Midbrain (tissue), 1 donor: Measurements from ENCODE around the gene RAPH1.

Source experiments
- DNase-seq: peaks from one replicate; lab custom pipeline; 2025; lab: John Stamatoyannopoulos, UW

The RAPH1 gene

GRCh38 chr2:203484266-203485112 is 50.6 kb downstream of the RAPH1 start:
- peak; percentile 32 for DNase-seq

DNA sequence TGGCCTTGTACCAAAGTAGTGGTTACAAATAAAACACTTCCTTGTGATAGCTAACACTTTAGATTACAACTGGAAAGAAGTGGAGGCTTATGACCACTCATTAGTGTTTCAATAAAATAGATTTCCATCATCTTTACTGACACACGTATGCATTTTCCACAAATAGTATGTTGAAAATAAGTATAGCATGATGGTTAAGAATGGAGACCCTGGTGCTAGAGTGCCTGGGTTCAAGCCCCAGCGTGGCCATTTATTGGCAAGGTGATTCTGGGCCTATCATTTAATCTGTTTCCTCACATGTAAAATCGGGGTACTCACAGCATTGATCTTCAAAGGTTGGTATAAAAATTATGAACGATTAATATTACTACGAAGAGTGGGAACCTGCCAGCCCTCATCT is 54.5 kb downstream of the RAPH1 start:
- no peak for DNase-seq

DNA sequence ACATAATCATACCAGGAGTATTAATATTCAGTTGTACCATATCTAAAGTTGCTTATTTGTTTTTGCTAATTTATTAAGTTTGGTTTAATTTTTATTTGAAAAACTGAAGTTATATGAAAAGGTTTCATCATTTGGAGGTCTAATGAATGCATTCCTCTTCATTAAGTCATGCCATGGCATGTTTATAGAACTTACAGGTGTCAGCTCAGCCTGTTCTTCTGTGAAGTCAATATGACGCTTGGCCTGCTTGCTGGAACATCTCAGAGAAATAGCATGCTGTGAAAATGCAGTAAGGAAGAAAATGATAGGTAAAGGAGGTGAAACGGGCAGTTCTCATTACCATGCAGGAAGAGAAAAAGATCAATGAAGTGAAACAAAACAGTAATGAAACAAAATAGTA is 58.2 kb downstream of the RAPH1 start:
- DNase-seq: no peak

DNA sequence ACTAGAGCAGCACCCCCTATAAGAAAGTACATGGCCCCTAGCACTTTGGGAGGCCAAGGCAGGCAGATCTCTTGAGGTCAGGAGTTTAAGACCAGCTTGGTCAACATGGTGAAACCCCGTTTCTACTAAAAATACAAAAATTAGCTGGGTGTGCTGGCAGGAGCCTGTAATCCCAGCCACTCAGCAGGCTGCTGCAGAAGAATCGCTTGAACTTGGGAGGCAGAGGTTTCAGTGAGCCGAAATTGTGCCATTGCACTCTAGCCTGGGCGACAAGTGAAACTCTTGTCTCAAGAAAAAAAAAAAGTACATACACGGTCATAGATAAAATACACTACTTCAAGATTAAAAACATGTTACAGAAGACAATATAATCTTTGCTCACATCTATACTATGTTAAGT is 63.8 kb downstream of the RAPH1 start:
- no peak for DNase-seq

DNA sequence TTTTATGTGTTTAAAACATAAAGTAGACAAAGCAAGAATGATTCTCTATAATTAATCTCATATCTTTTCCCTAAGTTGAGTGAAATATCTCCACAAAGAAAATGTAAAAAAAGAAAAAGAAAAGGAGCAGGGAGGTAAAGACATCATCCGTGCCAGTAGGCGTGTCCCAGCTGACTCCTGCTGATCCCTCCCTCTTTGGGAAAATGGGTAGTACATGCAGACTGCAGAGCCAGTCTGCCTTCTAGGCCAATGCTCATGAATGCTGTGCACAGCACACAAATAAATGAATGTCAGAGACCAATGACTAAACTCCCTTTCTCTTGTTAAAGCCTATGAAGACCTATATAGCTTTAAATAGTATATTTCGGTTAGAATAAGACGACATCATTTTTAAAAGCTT is 64.7 kb downstream of the RAPH1 start:
- no peak for DNase-seq

DNA sequence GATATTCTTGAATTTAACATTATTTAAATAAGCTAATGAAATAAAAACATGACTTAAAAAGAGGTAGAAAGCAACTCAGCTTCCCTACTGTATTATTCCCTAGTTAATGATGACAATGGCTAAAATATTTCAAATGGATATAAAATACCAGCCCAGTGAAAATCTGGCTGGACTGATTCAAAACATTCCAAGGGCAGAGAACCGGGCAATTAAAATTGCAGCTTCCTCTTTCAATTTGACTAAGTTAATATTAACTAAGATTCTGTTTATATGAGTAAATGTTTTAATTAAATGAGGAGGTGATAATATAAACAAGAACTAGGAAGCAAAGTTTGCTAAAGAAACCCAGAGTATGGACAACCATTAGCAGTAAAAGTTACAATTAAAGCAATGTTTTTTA is 65.6 kb downstream of the RAPH1 start:
- no peak for DNase-seq

GRCh38 chr2:203463266-203463678 is 71.8 kb downstream of the RAPH1 start:
- DNase-seq: no peak

- DNase-seq: no peak
These were observed 72.8 kb downstream of the RAPH1 start for GRCh38 chr2:203462308-203462707.

DNA sequence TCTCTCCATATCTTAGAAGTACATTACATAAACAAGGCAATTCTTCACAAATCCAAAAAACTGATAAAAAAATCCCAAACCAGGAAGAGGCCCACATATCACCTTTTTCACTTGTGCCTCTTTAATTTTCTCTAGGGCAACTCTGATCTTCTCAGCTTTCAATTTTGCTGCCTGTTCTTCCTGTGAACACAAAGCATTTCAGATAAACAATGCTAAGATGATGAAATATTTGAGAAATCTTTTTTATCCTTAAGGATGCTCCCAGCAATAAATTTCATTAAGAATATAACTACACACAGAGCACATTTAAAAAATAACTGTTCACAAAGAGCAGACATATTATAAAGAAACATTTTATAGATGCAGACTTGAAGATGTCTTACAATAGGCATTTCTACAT is 73.4 kb downstream of the RAPH1 start:
- DNase-seq: no peak

DNA sequence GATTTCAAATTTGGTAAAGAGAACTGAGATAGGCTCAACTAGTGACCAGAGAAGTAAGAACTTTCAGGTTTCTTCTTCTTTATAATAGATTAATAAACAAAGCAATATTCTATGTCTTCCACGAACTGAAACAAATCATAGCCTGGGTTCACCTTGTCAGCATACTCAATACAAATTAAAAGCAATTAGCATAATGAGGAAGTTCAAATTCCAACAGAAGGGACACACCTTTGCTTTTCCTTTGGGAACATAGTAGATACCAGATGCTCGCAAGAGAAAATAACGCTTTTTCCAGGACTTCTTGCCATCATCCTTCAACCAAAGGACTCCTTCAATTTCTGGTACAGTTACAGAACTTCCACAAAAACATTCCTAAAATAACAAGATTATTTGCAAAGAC is 79.9 kb downstream of the RAPH1 start:
- no peak for DNase-seq

DNA sequence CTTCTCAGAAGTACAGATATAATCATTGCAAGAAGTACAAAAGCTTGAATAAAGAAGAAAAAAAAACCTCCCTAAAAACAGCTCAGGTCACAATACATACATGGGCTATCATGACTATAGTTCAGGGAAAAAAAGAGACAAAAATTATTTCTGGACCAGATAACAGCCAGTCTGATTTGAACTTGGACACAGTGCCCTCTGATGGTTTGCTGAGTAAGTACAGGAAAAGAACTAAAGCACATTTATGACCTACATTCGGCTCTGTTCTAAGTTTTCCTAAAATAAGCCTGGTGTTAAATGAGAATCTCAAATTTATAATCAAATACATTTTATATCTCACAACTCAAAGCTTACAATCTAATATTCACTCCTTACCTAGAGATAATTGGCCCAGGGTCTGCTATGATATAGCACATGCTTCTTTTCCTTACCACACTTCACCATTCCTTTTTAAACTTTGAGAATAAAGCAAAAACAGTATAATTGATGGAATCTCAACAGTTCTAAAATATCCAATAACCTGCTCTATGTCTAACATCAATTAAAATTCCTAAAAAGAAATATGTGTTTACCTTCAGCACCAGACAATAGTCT is 81.1 kb downstream of the RAPH1 start:
- DNase-seq: peak; percentile 67

GRCh38 chr2:203451689-203452088 is 83.4 kb downstream of the RAPH1 start:
- no peak for DNase-seq

DNA sequence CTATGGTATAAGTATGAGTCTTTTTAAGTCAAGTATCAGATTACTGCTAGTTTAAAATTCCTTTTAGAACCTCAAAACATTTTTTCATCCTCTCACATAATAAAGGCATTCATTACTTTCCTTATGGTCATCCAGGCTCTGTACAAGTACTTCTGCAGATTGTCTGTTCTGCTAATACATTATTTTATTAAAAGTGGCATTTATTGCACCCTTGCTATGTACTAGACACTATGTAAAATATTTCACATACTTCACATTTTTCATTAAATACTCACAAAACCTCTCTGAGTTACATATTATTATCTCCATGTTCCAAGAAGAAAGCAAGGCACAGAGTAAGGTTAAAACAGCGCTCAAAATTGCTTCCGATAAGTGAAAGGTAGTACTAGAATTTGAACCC is 84.1 kb downstream of the RAPH1 start:
- DNase-seq: no peak

- DNase-seq: no peak
These were observed 84.5 kb downstream of the RAPH1 start for GRCh38 chr2:203450561-203450960.

- DNase-seq: no peak
These were observed 88.3 kb downstream of the RAPH1 start for GRCh38 chr2:203446780-203447179.

GRCh38 chr2:203446071-203446481 is 89.0 kb downstream of the RAPH1 start:
- no peak for DNase-seq

DNA sequence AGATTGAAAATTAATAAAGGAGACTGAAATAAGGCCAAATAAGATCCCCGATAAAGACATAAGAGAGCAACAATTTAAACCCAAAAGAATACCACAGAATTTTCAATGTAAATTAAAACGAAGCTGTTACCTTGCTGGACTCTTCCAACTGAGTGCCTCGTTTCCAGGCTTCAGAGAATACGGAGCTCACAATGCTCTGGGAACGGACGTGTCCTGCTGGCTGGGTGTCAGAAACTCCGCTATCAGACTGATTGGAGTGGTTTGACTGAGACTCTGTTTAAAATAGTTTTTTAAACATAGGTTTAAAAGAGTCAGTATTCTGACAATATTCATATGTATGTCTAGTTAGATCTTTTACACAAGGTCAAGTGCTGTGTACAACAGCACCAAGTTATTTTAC is 90.4 kb downstream of the RAPH1 start:
- no peak for DNase-seq

DNA sequence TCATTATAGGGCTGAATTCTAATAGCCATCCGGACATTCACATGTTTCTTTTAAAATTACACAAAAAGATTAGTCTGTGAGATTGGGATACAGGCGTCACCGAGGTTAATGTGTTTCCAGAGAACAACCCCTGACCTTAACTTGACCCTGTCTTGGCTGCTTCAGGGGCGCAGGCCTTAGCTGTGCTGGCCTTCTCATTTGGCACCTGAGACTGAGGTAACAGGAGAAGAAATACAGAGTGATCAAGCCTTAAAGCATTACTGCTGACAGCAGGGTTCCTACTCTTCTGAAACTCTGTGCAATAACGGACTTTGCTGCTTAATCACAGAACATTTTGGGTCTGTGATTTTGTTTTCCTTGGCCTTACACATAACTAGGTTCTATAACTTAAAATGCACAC is 92.6 kb downstream of the RAPH1 start:
- no peak for DNase-seq

GRCh38 chr2:203441463-203441862 is 93.6 kb downstream of the RAPH1 start:
- DNase-seq: no peak

DNA sequence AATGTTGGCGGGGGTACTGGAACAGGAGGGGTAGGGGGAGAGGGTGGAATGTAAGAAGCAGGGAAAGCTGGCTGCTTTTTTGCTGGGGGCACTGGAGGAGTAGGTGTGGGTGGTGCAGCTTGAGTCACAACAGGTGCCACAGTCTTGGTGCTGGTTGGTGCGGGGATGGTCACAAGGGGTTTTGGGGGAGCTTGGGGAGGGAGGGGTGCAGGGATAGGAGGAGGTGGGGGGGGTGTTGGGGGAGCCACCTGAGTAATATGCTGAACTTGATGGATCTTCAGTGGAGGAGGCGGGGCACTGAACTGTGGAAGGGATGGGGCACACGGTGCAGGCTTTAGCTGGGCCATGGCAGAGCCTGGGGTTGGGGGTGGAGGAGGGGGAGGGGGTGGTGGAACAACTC is 94.4 kb downstream of the RAPH1 start:
- DNase-seq: no peak

GRCh38 chr2:203438528-203438927 is 96.6 kb downstream of the RAPH1 start:
- DNase-seq: no peak

- DNase-seq: no peak
These were observed 97.6 kb downstream of the RAPH1 start for GRCh38 chr2:203437511-203437910.

- DNase-seq: no peak
These were observed 98.6 kb downstream of the RAPH1 start for GRCh38 chr2:203436496-203436895.

DNA sequence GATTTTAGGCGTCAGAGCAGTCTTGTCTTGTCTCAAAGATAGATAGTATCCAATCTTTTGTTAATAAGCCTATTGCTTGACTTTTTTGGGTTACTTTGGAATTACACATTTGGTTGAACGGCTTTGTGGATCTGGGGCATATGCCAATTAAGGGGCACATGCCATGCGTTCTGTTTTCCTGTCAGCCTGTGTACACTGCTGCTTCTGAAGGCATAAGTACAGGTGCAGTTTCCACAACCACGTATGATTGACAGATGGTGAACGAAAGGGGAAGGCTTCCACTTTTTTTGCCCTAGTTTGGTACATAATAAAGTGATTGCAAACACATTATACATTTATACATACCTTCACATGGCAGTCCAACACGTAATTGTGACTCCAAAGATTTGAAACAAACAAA is 102.3 kb downstream of the RAPH1 start:
- no peak for DNase-seq
